A673 (cell line): ENCODE measurements around the gene KLHL1.

ENCODE experiments used
- CTCF ChIP-seq: fragments of 300-800, 200-600 bp; sonication (generic); conservative IDR thresholded peaks from 2 replicates; pipeline ENCODE4 v1.5.1; 2017; ENCODE audit warnings: low read depth, mild to moderate bottlenecking, antibody characterized with exemption, low read length, moderate library complexity, mixed read lengths
- EZH2 ChIP-seq: fragments of 200-600 bp; sonication (generic); IDR thresholded peaks from 2 replicates; pipeline ENCODE4 v1.6.1; 2017; ENCODE audit warnings: borderline replicate concordance, low read depth, mild to moderate bottlenecking, mixed read lengths, antibody characterized with exemption, low read length; ENCODE audit not compliant: poor library complexity, severe bottlenecking

- TF ChIP-seq CTCF (no peak), EZH2 (no peak)
These were observed 387.8 kb downstream of the KLHL1 start for GRCh38 chr13:69720278-69720983.
